ENCODE results near the gene FNIP2. TPM values are rescaled to one million over a fixed set of nuclear protein-coding genes. Genes with fewer than 3 reads are reported as not detected.
"Not testable (repeated sequence)": the region's sequence is repeated elsewhere in the genome, so short reads cannot be mapped to it uniquely, and the experiment has no call there.

The FNIP2 gene
- polyA plus RNA-seq, 1 of the 3 experiments (the other 2 are of a cell fraction), result 0.97 TPM

- H3K27ac ChIP-seq (ENCODE audit: low read depth in 2 of 2, low read length in 1 of 2), result no peak overlapping the region
- CTCF ChIA-PET, result interaction anchor here (0.8 kb wide), 1 partner anchor 9 kb away, joined by 3 read pairs; no protein-coding TSS in a partner anchor
- H3K9me3 ChIP-seq, result no peaks in the 10 kb centered on the region
- H3K4me2 ChIP-seq, result no peak overlapping the region
- TF ChIP-seq TCF12 (IDR thresholded peaks at IDR 0.05), result no peak
- no peak for TF ChIP-seq ELF1 (IDR thresholded peaks at IDR 0.05)
- TF ChIP-seq FOSL2 (IDR thresholded peaks at IDR 0.05; ENCODE audit: borderline replicate concordance, low read depth), result no peak
- TF ChIP-seq GABPA (IDR thresholded peaks at IDR 0.05; ENCODE audit: low read depth), result no peak
- TF ChIP-seq EP300 (IDR thresholded peaks at IDR 0.05; ENCODE audit: borderline replicate concordance in 1 of 2, low read depth in 1 of 2, low read length in 1 of 2), result no peak
- H3K9ac ChIP-seq, result no peak overlapping the region
- peaks cover 8 to 16% of the 10 kb centered on the region in 2 experiments for H3K36me3 ChIP-seq (replicated peaks in 1 of 2; ENCODE audit: control insufficient read depth in 1 of 2, insufficient read depth in 2 of 2, low read length in 1 of 2)
- 79% methylated on average over 2 of the region's 2 CpGs for WGBS (ENCODE audit: low lambda C conversion rate)
- no peaks in the 10 kb centered on the region for H3K9me2 ChIP-seq
- H3K27me3 ChIP-seq (ENCODE audit: insufficient read depth), result no peaks in the 10 kb centered on the region
- DNase-seq, result no peak
- no peaks in the 10 kb centered on the region for H4K20me1 ChIP-seq (ENCODE audit: insufficient read depth)
- H3K4me3 ChIP-seq (ENCODE audit: low read depth in 2 of 2, low read length in 1 of 2), result no peak overlapping the region
- no peak overlapping the region for H2AFZ ChIP-seq (ENCODE audit: low read depth)
- H3F3A ChIP-seq (replicated peaks; ENCODE audit: insufficient read depth), result peaks cover 5% of the 10 kb centered on the region
- no peaks in the 10 kb centered on the region; a peak in 2 of 4 replicates for H3K4me1 ChIP-seq (ENCODE audit: control insufficient read depth in 1 of 2, insufficient read depth in 2 of 2, low read depth in 1 of 2, low read length in 1 of 2)
- H3K79me2 ChIP-seq (ENCODE audit: insufficient read depth), result no peaks in the 10 kb centered on the region
- POLR2A ChIA-PET, result no interaction called here
These were observed 126.0 kb downstream of the FNIP2 start for GRCh38 chr4:158894826-158895225.

GRCh38 chr4:158895797-158896576 lies 127.2 kb downstream of the FNIP2 start:
- no peak overlapping the region for H3K9ac ChIP-seq
- ChIA-PET POLR2A (no interaction called here), CTCF (interaction anchor here (0.6 kb wide), 1 partner anchor 310 kb away, joined by 3 read pairs; no protein-coding TSS in a partner anchor)
- H3K4me3 ChIP-seq (ENCODE audit: low read depth in 2 of 2, low read length in 1 of 2), result no peak overlapping the region
- no peak overlapping the region for H3K27ac ChIP-seq (ENCODE audit: low read depth in 2 of 2, low read length in 1 of 2)
- WGBS (ENCODE audit: low lambda C conversion rate), result 95% methylated on average over 14 of the region's 14 CpGs
- no peaks in the 10 kb centered on the region for H3K9me2 ChIP-seq
- H3K9me3 ChIP-seq, result no peaks in the 10 kb centered on the region
- no peaks in the 10 kb centered on the region; a peak in 2 of 4 replicates for H3K4me1 ChIP-seq (ENCODE audit: control insufficient read depth in 1 of 2, insufficient read depth in 2 of 2, low read depth in 1 of 2, low read length in 1 of 2)
- no peaks in the 10 kb centered on the region for H3K27me3 ChIP-seq (ENCODE audit: insufficient read depth)
- no peak for TF ChIP-seq EZH2phosphoT487 (IDR thresholded peaks at IDR 0.05; ENCODE audit: borderline replicate concordance, low read depth)
- TF ChIP-seq SMC3 (IDR thresholded peaks at IDR 0.05; ENCODE audit: low read depth, low read length), result no peak
- no peak for TF ChIP-seq RCOR1 (IDR thresholded peaks at IDR 0.05; ENCODE audit: low read length)
- TF ChIP-seq MEF2A (IDR thresholded peaks at IDR 0.05; ENCODE audit: borderline replicate concordance, low read depth), result no peak
- TF ChIP-seq YY1 (IDR thresholded peaks at IDR 0.05; ENCODE audit: low read depth), result no peak
- no peak for TF ChIP-seq CHD2 (IDR thresholded peaks at IDR 0.05; ENCODE audit: low read length, partially characterized antibody)
- no peak for TF ChIP-seq NFIC (IDR thresholded peaks at IDR 0.05; ENCODE audit: borderline replicate concordance)
- no peak for TF ChIP-seq MXI1 (IDR thresholded peaks at IDR 0.05; ENCODE audit: low read depth, low read length)
- TF ChIP-seq SIN3A (IDR thresholded peaks at IDR 0.05; ENCODE audit: borderline replicate concordance, low read depth, low read length), result no peak
- TF ChIP-seq ELF1 (IDR thresholded peaks at IDR 0.05), result no peak
- TF ChIP-seq EP300 (IDR thresholded peaks at IDR 0.05; ENCODE audit: borderline replicate concordance in 1 of 2, low read depth in 1 of 2, low read length in 1 of 2), result no peak
- no peak for TF ChIP-seq GATA2 (CRISPR knock-in tag; IDR thresholded peaks at IDR 0.05)
- TF ChIP-seq TEAD4 (IDR thresholded peaks at IDR 0.05; ENCODE audit: borderline replicate concordance, insufficient read depth), result no peak
- no peak for DNase-seq
- no peaks in the 10 kb centered on the region for H4K20me1 ChIP-seq (ENCODE audit: insufficient read depth)
- H3K36me3 ChIP-seq (replicated peaks in 1 of 2; ENCODE audit: control insufficient read depth in 1 of 2, insufficient read depth in 2 of 2, low read length in 1 of 2), result peaks cover 8 to 19% of the 10 kb centered on the region in 2 experiments
- no peaks in the 10 kb centered on the region for H3K79me2 ChIP-seq (ENCODE audit: insufficient read depth)
- no peak overlapping the region for H2AFZ ChIP-seq (ENCODE audit: low read depth)
- H3F3A ChIP-seq (replicated peaks; ENCODE audit: insufficient read depth), result peaks cover 5% of the 10 kb centered on the region
- no peak overlapping the region for H3K4me2 ChIP-seq

GRCh38 chr4:158896577-158897238 lies 127.9 kb downstream of the FNIP2 start:
- CTCF ChIA-PET; H3K27ac ChIP-seq (ENCODE audit: low read depth in 2 of 2, low read length in 1 of 2); DNase-seq; H2AFZ ChIP-seq (ENCODE audit: low read depth); H3K9ac ChIP-seq; H3K9me2 ChIP-seq; H3K4me2 ChIP-seq; H4K20me1 ChIP-seq (ENCODE audit: insufficient read depth); H3K79me2 ChIP-seq (ENCODE audit: insufficient read depth); H3K27me3 ChIP-seq (ENCODE audit: insufficient read depth); H3F3A ChIP-seq (replicated peaks; ENCODE audit: insufficient read depth); H3K9me3 ChIP-seq; POLR2A ChIA-PET; H3K4me3 ChIP-seq (ENCODE audit: low read depth in 2 of 2, low read length in 1 of 2); H3K4me1 ChIP-seq (ENCODE audit: control insufficient read depth in 1 of 2, insufficient read depth in 2 of 2, low read depth in 1 of 2, low read length in 1 of 2): not testable (repeated sequence)
- WGBS (ENCODE audit: low lambda C conversion rate), result 92% methylated on average over 11 of the region's 11 CpGs
- peaks cover 3 to 15% of the 10 kb centered on the region in 2 experiments for H3K36me3 ChIP-seq (replicated peaks in 1 of 2; ENCODE audit: control insufficient read depth in 1 of 2, insufficient read depth in 2 of 2, low read length in 1 of 2)

DNA sequence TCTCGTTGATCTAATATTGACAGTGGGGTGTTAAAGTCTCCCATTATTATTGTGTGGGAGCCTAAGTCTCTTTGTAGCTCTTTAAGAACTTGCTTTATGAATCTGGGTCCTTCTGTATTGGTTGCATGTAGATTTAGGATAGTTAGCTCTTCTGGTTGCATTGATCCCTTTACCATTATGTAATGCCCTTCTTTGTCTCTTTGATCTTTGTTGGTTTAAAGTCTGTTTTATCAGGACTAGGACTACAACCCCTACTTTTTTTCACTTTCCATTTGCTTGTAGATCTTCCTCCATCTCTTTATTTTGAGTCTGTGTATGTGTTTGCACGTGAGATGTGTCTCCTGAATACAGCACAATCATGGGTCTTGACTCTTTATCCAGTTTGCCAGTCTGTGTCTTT lies 131.6 kb downstream of the FNIP2 start:
- POLR2A ChIA-PET; H2AFZ ChIP-seq (ENCODE audit: low read depth); H3K9ac ChIP-seq; H3K9me2 ChIP-seq; H3K4me3 ChIP-seq (ENCODE audit: low read depth in 2 of 2, low read length in 1 of 2); H4K20me1 ChIP-seq (ENCODE audit: insufficient read depth); DNase-seq; CTCF ChIA-PET; H3F3A ChIP-seq (replicated peaks; ENCODE audit: insufficient read depth); H3K4me2 ChIP-seq; H3K79me2 ChIP-seq (ENCODE audit: insufficient read depth); H3K27me3 ChIP-seq (ENCODE audit: insufficient read depth); H3K27ac ChIP-seq (ENCODE audit: low read depth in 2 of 2, low read length in 1 of 2); H3K36me3 ChIP-seq (replicated peaks in 1 of 2; ENCODE audit: control insufficient read depth in 1 of 2, insufficient read depth in 2 of 2, low read length in 1 of 2); H3K9me3 ChIP-seq; H3K4me1 ChIP-seq (ENCODE audit: control insufficient read depth in 1 of 2, insufficient read depth in 2 of 2, low read depth in 1 of 2, low read length in 1 of 2): not testable (repeated sequence)
- 88% methylated on average over 2 of the region's 2 CpGs for WGBS (ENCODE audit: low lambda C conversion rate)

Data from SK-N-SH (cell line).